SK-N-MC (cell line): Measurements from ENCODE around the gene PCDHGA1.
"Not testable (repeated sequence)": the region's sequence is repeated elsewhere in the genome, so short reads cannot be mapped to it uniquely, and the experiment has no call there.

Experiments
- DNase-seq: peaks from one replicate; pipeline ENCODE4 v3.0.0-alpha.2; 2011; ENCODE audit warnings: low read depth, low spot score
- H3K27ac ChIP-seq: fragments of 200-600 bp; sonication (generic); 2 replicates; pipeline ENCODE4 v1.5.1; 2016; ENCODE audit warnings: mixed run types
- H3K36me3 ChIP-seq: fragments of 200-600 bp; sonication (generic); 2 replicates; pipeline ENCODE4 v1.6.1; 2017; ENCODE audit warnings: antibody characterized with exemption, low read length, mixed read lengths; ENCODE audit not compliant: insufficient read depth
- H3K4me3 ChIP-seq: fragments of 200-600 bp; sonication (generic); 2 replicates; pipeline ENCODE4 v1.5.1; 2016
- H3K9ac ChIP-seq: fragments of 200-600 bp; sonication (generic); 2 replicates; pipeline ENCODE4 v1.8.0; 2017; ENCODE audit warnings: mixed run types, mixed read lengths; ENCODE audit not compliant: insufficient read length
- H3K9me3 ChIP-seq: fragments of 200-600 bp; sonication (generic); 2 replicates; pipeline ENCODE4 v1.6.1; 2017; ENCODE audit warnings: low read depth, mild to moderate bottlenecking, antibody characterized with exemption, low read length, moderate library complexity, mixed read lengths
- EZH2 ChIP-seq: fragments of 200-600 bp; sonication (generic); IDR thresholded peaks from one replicate; pipeline ENCODE4 v1.6.1; 2017; ENCODE audit warnings: antibody characterized with exemption
- FOXP2 ChIP-seq: optimal IDR thresholded peaks from 2 replicates; pipeline ENCODE3; 2011; ENCODE audit warnings: mild to moderate bottlenecking, moderate library complexity; ENCODE audit not compliant: insufficient read depth; ENCODE audit errors: extremely low read length, control extremely low read depth
- POLR2AphosphoS5 ChIP-seq: IDR thresholded peaks from 2 replicates; pipeline ENCODE4 v1.6.1; 2012; ENCODE audit warnings: mild to moderate bottlenecking, low read depth, low read length, borderline replicate concordance

Gene PCDHGA1

DNA sequence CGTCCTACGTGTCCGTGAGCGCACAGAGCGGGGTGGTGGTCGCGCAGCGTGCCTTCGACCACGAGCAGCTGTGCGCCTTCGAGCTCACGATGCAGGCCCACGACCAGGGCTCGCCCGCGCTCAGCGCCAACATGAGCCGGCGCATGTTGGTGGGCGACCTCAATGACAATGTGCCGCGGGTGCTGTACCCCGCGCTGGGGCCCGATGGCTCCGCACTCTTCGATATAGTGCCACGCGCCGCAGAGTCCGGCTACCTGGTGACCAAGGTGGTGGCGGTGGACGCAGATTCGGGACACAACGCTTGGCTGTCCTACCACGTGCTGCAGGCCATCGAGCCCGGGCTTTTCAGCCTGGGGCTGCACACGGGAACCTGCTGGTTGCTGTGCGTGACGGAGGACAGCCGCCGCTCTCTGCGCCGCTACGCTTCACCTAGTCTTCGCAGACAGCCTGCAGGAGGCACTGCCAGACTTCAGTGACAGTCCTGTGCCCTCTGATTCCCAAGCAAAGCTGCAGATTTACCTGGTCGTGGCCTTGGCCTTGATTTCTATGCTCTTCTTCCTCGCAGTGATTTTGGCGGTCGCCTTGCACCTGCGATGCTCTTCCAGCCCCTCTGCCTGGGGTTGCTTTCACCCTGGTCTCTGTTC lies 97.6 kb downstream of the PCDHGA1 start:
- DNase-seq, result no peak
- no peak for TF ChIP-seq EZH2
- no peak for TF ChIP-seq FOXP2
- no peak for TF ChIP-seq POLR2AphosphoS5
- Histone ChIP-seq H3K27ac (no peak overlapping the region), H3K36me3 (peaks cover 25% of the 10 kb centered on the region), H3K4me3 (no peak overlapping the region), H3K9me3 (no peaks in the 10 kb centered on the region), H3K9ac (no peak overlapping the region)

DNA sequence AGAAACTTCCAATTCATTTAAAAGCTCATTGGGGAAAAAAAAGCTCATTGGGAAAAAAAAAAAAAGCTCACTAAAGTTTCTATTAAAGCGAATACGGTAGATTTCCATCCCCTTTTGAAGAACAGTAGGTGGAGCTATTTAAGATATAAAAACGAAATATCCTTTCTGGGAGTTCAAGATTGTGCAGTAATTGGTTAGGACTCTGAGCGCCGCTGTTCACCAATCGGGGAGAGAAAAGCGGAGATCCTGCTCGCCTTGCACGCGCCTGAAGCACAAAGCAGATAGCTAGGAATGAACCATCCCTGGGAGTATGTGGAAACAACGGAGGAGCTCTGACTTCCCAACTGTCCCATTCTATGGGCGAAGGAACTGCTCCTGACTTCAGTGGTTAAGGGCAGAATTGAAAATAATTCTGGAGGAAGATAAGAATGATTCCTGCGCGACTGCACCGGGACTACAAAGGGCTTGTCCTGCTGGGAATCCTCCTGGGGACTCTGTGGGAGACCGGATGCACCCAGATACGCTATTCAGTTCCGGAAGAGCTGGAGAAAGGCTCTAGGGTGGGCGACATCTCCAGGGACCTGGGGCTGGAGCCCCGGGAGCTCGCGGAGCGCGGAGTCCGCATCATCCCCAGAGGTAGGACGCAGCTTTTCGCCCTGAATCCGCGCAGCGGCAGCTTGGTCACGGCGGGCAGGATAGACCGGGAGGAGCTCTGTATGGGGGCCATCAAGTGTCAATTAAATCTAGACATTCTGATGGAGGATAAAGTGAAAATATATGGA lies 100.2 kb downstream of the PCDHGA1 start, which contains the start of gene PCDHGA12:
TSS of gene PCDHGA12 (plus strand) at position 176 of the 782 bp plus-strand sequence. CDS start at position 429, 253 bp downstream.
- H3K9me3 ChIP-seq, result no peaks in the 10 kb centered on the region
- no peak within 1 kb of the TSS for H3K27ac ChIP-seq
- no peak for DNase-seq
- H3K36me3 ChIP-seq, result peaks cover 19% of the 10 kb centered on the region; the same call in 1 of the 2 replicates
- no peak within 1 kb of the TSS for H3K4me3 ChIP-seq
- H3K9ac ChIP-seq, result no peak within 1 kb of the TSS
- TF ChIP-seq FOXP2, result no peak
- no peak for TF ChIP-seq POLR2AphosphoS5

DNA sequence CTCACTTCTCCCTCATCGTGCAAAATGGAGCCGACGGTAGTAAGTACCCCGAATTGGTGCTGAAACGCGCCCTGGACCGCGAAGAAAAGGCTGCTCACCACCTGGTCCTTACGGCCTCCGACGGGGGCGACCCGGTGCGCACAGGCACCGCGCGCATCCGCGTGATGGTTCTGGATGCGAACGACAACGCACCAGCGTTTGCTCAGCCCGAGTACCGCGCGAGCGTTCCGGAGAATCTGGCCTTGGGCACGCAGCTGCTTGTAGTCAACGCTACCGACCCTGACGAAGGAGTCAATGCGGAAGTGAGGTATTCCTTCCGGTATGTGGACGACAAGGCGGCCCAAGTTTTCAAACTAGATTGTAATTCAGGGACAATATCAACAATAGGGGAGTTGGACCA lies 101.0 kb downstream of the PCDHGA1 start:
- peaks cover 19% of the 10 kb centered on the region; the same call in 1 of the 2 replicates for H3K36me3 ChIP-seq
- H3K4me3 ChIP-seq, result no peak overlapping the region
- no peak for TF ChIP-seq EZH2
- TF ChIP-seq POLR2AphosphoS5, result no peak
- no peak for TF ChIP-seq FOXP2
- no peak for DNase-seq
- no peaks in the 10 kb centered on the region for H3K9me3 ChIP-seq
- no peak overlapping the region for H3K9ac ChIP-seq
- no peak overlapping the region for H3K27ac ChIP-seq

DNA sequence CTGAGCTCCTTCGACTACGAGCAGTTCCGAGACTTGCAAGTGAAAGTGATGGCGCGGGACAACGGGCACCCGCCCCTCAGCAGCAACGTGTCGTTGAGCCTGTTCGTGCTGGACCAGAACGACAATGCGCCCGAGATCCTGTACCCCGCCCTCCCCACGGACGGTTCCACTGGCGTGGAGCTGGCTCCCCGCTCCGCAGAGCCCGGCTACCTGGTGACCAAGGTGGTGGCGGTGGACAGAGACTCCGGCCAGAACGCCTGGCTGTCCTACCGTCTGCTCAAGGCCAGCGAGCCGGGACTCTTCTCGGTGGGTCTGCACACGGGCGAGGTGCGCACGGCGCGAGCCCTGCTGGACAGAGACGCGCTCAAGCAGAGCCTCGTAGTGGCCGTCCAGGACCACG lies 102.0 kb downstream of the PCDHGA1 start:
- H3K9me3 ChIP-seq, DNase-seq, H3K9ac ChIP-seq, H3K4me3 ChIP-seq, H3K27ac ChIP-seq: not testable (repeated sequence)
- peaks cover 14% of the 10 kb centered on the region; the same call in 1 of the 2 replicates for H3K36me3 ChIP-seq

DNA sequence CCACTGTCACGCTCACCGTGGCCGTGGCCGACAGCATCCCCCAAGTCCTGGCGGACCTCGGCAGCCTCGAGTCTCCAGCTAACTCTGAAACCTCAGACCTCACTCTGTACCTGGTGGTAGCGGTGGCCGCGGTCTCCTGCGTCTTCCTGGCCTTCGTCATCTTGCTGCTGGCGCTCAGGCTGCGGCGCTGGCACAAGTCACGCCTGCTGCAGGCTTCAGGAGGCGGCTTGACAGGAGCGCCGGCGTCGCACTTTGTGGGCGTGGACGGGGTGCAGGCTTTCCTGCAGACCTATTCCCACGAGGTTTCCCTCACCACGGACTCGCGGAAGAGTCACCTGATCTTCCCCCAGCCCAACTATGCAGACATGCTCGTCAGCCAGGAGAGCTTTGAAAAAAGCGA lies 102.4 kb downstream of the PCDHGA1 start:
- H3K9me3 ChIP-seq, DNase-seq: not testable (repeated sequence)

DNA sequence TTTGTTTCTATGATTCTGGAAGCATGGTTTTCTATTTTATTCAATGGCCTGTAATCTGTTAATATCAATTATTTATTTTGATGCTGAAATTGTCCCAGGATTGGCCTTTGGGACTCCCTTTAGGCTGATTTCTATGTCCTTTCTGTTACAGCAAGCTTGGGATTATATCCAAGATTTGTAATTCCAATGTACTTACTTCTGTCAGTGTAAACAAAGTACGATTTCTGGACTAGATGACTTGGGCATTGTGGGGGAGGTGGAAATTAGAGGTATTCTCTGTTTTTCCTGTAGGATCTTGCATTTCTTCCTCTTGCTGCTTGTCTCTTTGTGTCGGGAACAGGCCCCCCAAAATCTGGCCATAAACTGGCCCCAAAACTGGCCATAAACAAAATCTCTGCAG lies 103.7 kb downstream of the PCDHGA1 start:
- H3K9me3 ChIP-seq, result no peaks in the 10 kb centered on the region
- no peak for DNase-seq
- no peak overlapping the region for H3K27ac ChIP-seq
- H3K4me3 ChIP-seq, result no peak overlapping the region
- H3K36me3 ChIP-seq, result peaks cover 7% of the 10 kb centered on the region; the same call in 1 of the 2 replicates
- no peak for TF ChIP-seq FOXP2
- TF ChIP-seq POLR2AphosphoS5, result no peak
- no peak for TF ChIP-seq EZH2
- no peak overlapping the region for H3K9ac ChIP-seq

More for the DNA sequence above, 102.4 kb downstream of the PCDHGA1 start:
- not testable (repeated sequence) for H3K4me3 ChIP-seq, H3K9ac ChIP-seq, H3K27ac ChIP-seq
- peaks cover 14% of the 10 kb centered on the region; the same call in 1 of the 2 replicates for H3K36me3 ChIP-seq

DNA sequence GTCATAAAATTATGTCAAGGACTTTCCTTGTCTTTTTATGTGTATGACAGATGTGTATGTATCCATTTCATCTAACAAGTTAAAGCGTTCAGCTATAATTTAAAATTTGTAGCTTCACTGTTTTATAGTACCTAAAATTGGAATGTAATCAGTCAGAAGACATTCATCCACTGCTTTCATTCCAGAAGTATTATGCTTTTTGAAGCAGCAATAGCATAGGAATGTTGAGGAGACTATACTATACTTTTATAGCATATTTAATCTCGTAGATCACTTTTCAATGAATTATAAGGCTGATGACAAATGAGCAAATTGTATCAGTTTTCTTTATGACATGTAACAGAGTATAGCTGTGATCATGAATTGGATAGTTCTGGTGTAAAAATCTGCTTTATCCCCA lies 106.9 kb downstream of the PCDHGA1 start:
- no peak overlapping the region for H3K4me3 ChIP-seq
- H3K27ac ChIP-seq, result no peak overlapping the region
- H3K9me3 ChIP-seq, result no peaks in the 10 kb centered on the region
- TF ChIP-seq POLR2AphosphoS5, result no peak
- TF ChIP-seq FOXP2, result no peak
- TF ChIP-seq EZH2, result no peak
- no peaks in the 10 kb centered on the region for H3K36me3 ChIP-seq
- H3K9ac ChIP-seq, result no peak overlapping the region
- no peak for DNase-seq

DNA sequence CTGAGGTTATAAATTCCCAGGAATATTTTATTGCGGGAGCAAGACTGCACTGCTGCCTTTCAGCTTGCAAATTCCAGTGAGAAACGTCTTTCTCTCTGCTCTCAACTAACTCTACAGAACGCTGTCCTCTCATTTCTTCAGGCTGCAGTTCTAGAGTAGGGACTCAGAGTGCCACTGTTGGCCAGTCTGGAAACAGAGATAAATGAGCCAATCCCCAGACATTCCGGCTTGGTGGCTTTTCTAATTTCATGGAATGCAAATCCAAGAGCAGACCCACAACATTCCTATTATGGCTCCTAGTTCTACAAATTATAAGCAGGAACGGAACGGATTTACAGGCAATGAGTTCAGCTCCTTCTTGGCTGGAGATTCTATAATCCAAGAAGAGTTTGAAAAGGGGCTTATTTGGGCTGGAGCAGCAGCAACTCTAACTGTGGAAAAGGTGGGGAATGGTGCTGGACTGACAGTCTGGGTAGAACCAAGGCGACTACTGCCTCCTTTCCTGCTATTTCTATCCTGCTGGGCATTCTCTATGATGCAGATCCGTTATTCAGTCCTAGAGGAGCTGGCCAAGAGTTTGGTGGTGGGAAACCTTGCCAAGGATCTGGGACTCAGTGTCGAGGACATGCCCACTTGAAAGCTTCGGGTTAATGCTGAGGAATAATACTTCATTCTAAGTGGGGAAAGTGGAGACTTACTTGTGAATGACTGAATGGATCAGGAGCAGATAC lies 109.3 kb downstream of the PCDHGA1 start:
- Histone ChIP-seq H3K9ac (no peak overlapping the region), H3K27ac (no peak overlapping the region), H3K4me3 (no peak overlapping the region), H3K36me3 (no peaks in the 10 kb centered on the region), H3K9me3 (no peaks in the 10 kb centered on the region)
- DNase-seq, result no peak
- TF ChIP-seq FOXP2, result no peak
- no peak for TF ChIP-seq POLR2AphosphoS5
- no peak for TF ChIP-seq EZH2

DNA sequence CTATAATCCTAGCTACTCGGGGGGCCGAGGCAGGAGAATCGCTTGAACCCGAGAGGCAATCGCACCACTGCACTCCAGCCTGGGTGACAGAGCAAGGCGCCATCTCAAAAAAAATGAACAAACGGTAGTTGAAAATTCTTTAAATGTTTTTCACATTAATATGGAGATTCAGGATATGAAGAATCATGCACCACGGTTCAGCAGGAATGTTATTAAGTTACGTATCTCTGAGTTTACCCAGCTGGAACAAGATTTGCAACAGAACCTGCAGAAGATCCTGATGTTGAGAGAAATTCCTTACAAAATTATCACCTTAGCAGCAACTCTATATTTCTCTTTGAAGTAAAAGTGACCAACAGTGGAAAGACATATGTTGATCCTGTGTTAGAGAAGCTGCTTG lies 110.0 kb downstream of the PCDHGA1 start:
- Histone ChIP-seq H3K4me3 (no peak overlapping the region), H3K9me3 (no peaks in the 10 kb centered on the region), H3K9ac (no peak overlapping the region), H3K36me3 (no peaks in the 10 kb centered on the region), H3K27ac (no peak overlapping the region)
- no peak for TF ChIP-seq FOXP2
- TF ChIP-seq EZH2, result no peak
- TF ChIP-seq POLR2AphosphoS5, result no peak
- no peak for DNase-seq
